PC-3 (cell line): ENCODE measurements around the gene ITPKC. TPM values are rescaled to one million over a fixed set of nuclear protein-coding genes. Genes with fewer than 3 reads are reported as not detected.

ENCODE experiments used
- ATAC-seq: fragments of 200-7000 bp; cut with Tn5 transposase; 2 replicates; pipeline ENCODE4 v1.9.1; 2020; ENCODE audit warnings: mild to moderate bottlenecking, moderate library complexity
- BruUV-seq: library from RNA; stranded (reverse); fragments of 400-500 nt; replicated peaks from 2 replicates; lab custom pipeline; 2021; lab: Mats Ljungman, UMichigan
- CTCF ChIA-PET: fragments of 300-600 bp; sonication (Branson Sonifier 250); formaldehyde crosslinking; loops from one replicate; lab custom pipeline; 2022; ENCODE audit warnings: antibody characterized with exemption; lab: Charles Lee
- POLR2A ChIA-PET: fragments of 300-600 bp; sonication (Branson Sonifier 250); formaldehyde crosslinking; loops from one replicate; lab custom pipeline; 2022; ENCODE audit warnings: antibody characterized with exemption; ENCODE audit not compliant: unreplicated experiment; lab: Charles Lee
- DNase-seq: peaks from one replicate; pipeline ENCODE4 v3.0.0-alpha.2; 2015
- H2AFZ ChIP-seq: fragments of 300-600 bp; sonication (generic); 2 replicates; pipeline ENCODE4 v1.6.0; 2016; ENCODE audit warnings: antibody characterized with exemption, low read length
- H3F3A ChIP-seq: fragments of 300-600 bp; sonication (generic); one replicate; pipeline ENCODE4 v1.6.0; 2017; ENCODE audit warnings: antibody characterized with exemption, low read length, control low read depth, mild to moderate bottlenecking; ENCODE audit not compliant: unreplicated experiment
- H3K27ac ChIP-seq: fragments of 300-600 bp; sonication (generic); 2 replicates; pipeline ENCODE4 v1.5.1; 2016; ENCODE audit warnings: mild to moderate bottlenecking, low read length
- H3K27me3 ChIP-seq: fragments of 300-600 bp; sonication (generic); 2 replicates; pipeline ENCODE4 v1.6.1; 2016; ENCODE audit warnings: low read length, mixed read lengths
- H3K36me3 ChIP-seq: fragments of 300-600 bp; sonication (generic); 2 replicates; pipeline ENCODE4 v1.6.1; 2016; ENCODE audit warnings: low read depth, mixed run types, low read length, mixed read lengths
- H3K4me1 ChIP-seq: fragments of 300-600 bp; sonication (generic); 2 replicates; pipeline ENCODE4 v1.5.1; 2016; ENCODE audit warnings: low read length; ENCODE audit not compliant: insufficient read depth
- H3K4me2 ChIP-seq: fragments of 300-600 bp; sonication (generic); 2 replicates; pipeline ENCODE4 v1.6.0; 2016; ENCODE audit warnings: low read length
- H3K4me3 ChIP-seq: fragments of 300-600 bp; sonication (generic); 2 replicates; pipeline ENCODE4 v1.5.1; 2016; ENCODE audit warnings: mild to moderate bottlenecking, low read length, mixed read lengths
- H3K79me2 ChIP-seq: fragments of 300-600 bp; sonication (generic); 2 replicates; pipeline ENCODE4 v1.6.1; 2017; ENCODE audit warnings: low read length, mixed read lengths
- H3K9ac ChIP-seq: fragments of 300-600 bp; sonication (generic); 2 replicates; pipeline ENCODE4 v1.6.0; 2016; ENCODE audit warnings: mild to moderate bottlenecking, low read length
- H3K9me2 ChIP-seq: fragments of 300-600 bp; sonication (generic); replicated peaks from 2 replicates; pipeline ENCODE4 v1.6.1; 2016; ENCODE audit warnings: mixed run types, low read length, mixed read lengths
- H3K9me3 ChIP-seq: fragments of 300-600 bp; sonication (generic); 2 replicates; pipeline ENCODE4 v1.6.1; 2016; ENCODE audit warnings: low read length, mixed read lengths
- H4K20me1 ChIP-seq: fragments of 300-600 bp; sonication (generic); 2 replicates; pipeline ENCODE4 v1.6.1; 2016; ENCODE audit warnings: low read length, mixed read lengths
- EZH2 ChIP-seq: fragments of 300-600 bp; sonication (generic); IDR thresholded peaks from one replicate; pipeline ENCODE4 v1.6.1; 2017; ENCODE audit warnings: antibody characterized with exemption, mild to moderate bottlenecking, low read length; ENCODE audit not compliant: unreplicated experiment
- EZH2phosphoT487 ChIP-seq: fragments of 300-600 bp; sonication (generic); IDR thresholded peaks from 2 replicates; pipeline ENCODE4 v1.6.1; 2018; ENCODE audit warnings: mild to moderate bottlenecking, antibody characterized with exemption, low read length, borderline replicate concordance
- intact Hi-C: fragments of 100-400 bp; cut with micrococcal nuclease; formaldehyde crosslinking; loops from 2 replicates; pipeline ENCODE4 v1.9.0; 2023
- total RNA-seq: library from RNA; depleted of rRNA; stranded (reverse); fragments of >200 nt; gene quantifications from 2 replicates; pipeline ENCODE4 v1.2.3, GENCODE V29; 2014
- TF ChIP-seq, protein P1 (sequence below): fragments of 300-600 bp; sonication (generic); conservative IDR thresholded peaks from 2 replicates; pipeline ENCODE4 v1.5.1; 2017; ENCODE audit warnings: antibody characterized with exemption, low read depth, mild to moderate bottlenecking, low read length

ITPKC gene
- total RNA-seq, 1 experiment from 2014 or later = 28.4 TPM

DNA sequence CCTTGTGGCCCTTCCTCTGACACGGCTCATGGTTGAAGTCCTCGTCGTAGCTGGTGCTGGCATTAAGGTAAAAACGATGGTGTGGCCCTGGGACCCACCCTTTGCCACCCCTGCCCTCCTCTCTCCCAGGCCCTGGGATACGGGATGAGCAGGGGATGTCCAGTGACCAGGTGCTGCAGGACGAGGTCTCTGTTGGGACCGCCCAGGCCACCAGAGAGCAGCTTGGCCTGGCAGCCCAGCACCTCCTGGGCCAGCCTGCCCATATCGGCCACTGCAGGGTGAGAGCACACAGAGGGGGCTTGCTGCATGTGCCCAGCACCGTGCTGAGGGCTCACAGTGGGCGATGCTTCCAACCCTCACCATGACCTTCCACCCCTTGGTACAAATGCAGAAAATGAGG is 27.0 kb downstream of the ITPKC start:
- no peak overlapping the region for H3K27ac ChIP-seq
- TF ChIP-seq EZH2 (no peak), EZH2phosphoT487 (no peak)
- TF ChIP-seq, protein P1, sequence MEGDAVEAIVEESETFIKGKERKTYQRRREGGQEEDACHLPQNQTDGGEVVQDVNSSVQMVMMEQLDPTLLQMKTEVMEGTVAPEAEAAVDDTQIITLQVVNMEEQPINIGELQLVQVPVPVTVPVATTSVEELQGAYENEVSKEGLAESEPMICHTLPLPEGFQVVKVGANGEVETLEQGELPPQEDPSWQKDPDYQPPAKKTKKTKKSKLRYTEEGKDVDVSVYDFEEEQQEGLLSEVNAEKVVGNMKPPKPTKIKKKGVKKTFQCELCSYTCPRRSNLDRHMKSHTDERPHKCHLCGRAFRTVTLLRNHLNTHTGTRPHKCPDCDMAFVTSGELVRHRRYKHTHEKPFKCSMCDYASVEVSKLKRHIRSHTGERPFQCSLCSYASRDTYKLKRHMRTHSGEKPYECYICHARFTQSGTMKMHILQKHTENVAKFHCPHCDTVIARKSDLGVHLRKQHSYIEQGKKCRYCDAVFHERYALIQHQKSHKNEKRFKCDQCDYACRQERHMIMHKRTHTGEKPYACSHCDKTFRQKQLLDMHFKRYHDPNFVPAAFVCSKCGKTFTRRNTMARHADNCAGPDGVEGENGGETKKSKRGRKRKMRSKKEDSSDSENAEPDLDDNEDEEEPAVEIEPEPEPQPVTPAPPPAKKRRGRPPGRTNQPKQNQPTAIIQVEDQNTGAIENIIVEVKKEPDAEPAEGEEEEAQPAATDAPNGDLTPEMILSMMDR = no peak
- H3K9me3 ChIP-seq = no peaks in the 10 kb centered on the region
- no peaks in the 10 kb centered on the region for H3K4me1 ChIP-seq
- DNase-seq (no peak), ATAC-seq (no peak)
- H4K20me1 ChIP-seq = no peaks in the 10 kb centered on the region
- BruUV-seq = no TSS peak
- intact Hi-C loops = no loop called here
- H2AFZ ChIP-seq = no peak overlapping the region
- no peaks in the 10 kb centered on the region for H3K79me2 ChIP-seq
- H3K4me2 ChIP-seq = no peak overlapping the region
- H3K27me3 ChIP-seq = no peaks in the 10 kb centered on the region
- POLR2A ChIA-PET = no interaction called here
- no peaks in the 10 kb centered on the region for H3K9me2 ChIP-seq
- CTCF ChIA-PET = no interaction called here
- no peak overlapping the region for H3K9ac ChIP-seq
- no peaks in the 10 kb centered on the region for H3F3A ChIP-seq
- H3K36me3 ChIP-seq = no peaks in the 10 kb centered on the region
- H3K4me3 ChIP-seq = no peak overlapping the region

DNA sequence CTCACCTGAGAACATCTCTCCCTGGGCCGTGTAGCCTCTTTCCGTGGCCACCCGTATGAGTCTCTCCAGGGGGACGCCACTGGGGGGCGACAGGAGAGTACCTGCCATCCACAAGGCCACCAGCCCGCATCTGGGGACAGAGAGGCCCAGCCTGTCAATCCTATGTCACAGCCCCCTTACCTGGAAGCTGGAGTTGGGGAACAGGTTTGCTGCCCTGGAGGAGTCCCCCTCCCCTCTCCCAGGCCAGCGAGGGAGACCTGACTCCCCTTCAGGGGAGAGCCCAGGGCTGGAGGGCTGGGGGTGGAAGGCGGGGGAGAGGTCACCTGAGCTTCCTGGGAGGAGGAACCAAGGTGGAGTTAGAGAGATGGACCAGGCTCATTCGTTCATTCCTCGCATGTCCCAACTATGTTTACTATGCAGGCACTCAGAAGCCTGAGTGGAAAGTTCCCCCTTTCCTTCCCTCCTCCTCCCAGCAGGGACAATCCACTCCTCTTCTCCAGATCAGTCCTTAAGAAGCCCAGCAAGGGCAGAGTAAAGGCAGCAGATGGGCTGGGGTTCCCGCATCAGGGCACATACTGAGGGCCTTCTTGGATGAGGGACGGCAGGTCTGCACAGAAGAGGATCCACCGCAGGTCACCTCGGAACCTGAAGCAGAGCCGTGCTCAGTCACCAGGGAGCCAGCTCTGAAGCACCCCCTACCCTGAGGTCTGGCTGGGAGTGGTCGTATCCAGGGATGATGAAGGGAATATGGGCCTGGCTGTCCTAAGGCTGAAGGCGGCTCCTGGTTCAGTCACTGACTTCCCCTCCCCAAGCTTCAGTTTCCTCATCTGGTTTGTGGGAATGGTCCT is 27.9 kb downstream of the ITPKC start:
- intact Hi-C loops = no loop called here
- H2AFZ ChIP-seq = no peak overlapping the region
- ATAC-seq (no peak), DNase-seq (no peak)
- no peaks in the 10 kb centered on the region for H4K20me1 ChIP-seq
- H3K79me2 ChIP-seq = no peaks in the 10 kb centered on the region
- no peaks in the 10 kb centered on the region for H3K9me2 ChIP-seq
- BruUV-seq = no TSS peak
- ChIA-PET POLR2A (no interaction called here), CTCF (no interaction called here)
- H3K36me3 ChIP-seq = no peaks in the 10 kb centered on the region
- TF ChIP-seq, protein P1 = no peak
- TF ChIP-seq EZH2 = no peak
- TF ChIP-seq EZH2phosphoT487 = no peak
- no peaks in the 10 kb centered on the region for H3K27me3 ChIP-seq
- no peak overlapping the region for H3K27ac ChIP-seq
- no peak overlapping the region for H3K4me3 ChIP-seq
- H3K4me1 ChIP-seq = peaks cover 6% of the 10 kb centered on the region
- H3K9ac ChIP-seq = no peak overlapping the region
- no peak overlapping the region for H3K4me2 ChIP-seq
- no peaks in the 10 kb centered on the region for H3K9me3 ChIP-seq
- no peaks in the 10 kb centered on the region for H3F3A ChIP-seq

DNA sequence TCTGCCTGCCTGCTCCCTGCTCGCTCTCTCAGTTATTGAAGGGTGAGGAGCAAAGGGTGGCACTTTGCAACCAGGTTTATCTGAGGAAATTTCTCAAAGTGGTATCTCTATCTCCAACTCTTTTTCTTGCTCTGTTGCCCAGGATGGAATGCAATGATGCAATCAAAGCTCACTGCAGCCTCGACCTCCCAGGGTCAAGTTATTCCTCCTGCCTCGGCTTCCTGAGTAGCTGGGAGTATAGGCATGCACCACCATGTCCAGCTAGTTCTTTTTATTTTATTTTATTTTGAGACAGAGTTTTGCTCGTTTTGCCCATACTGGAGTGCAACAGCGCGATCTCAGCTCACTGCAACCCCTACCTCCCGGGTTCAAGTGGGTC is 28.5 kb downstream of the ITPKC start:
- no peak for ATAC-seq
- H3F3A ChIP-seq = no peaks in the 10 kb centered on the region
- H3K27me3 ChIP-seq = no peaks in the 10 kb centered on the region
- no peak overlapping the region for H3K4me3 ChIP-seq
- ChIA-PET POLR2A (no interaction called here), CTCF (no interaction called here)
- peaks cover 11% of the 10 kb centered on the region for H3K4me1 ChIP-seq
- H3K9ac ChIP-seq = no peak overlapping the region
- H3K9me2 ChIP-seq = no peaks in the 10 kb centered on the region
- no peak for TF ChIP-seq EZH2
- TF ChIP-seq, protein P1 = no peak
- no TSS peak for BruUV-seq
- H3K27ac ChIP-seq = no peak overlapping the region
- intact Hi-C loops = no loop called here
- H3K9me3 ChIP-seq = no peaks in the 10 kb centered on the region
- no peaks in the 10 kb centered on the region for H3K36me3 ChIP-seq
- H3K79me2 ChIP-seq = no peaks in the 10 kb centered on the region
- no peak for DNase-seq
- H2AFZ ChIP-seq = no peak overlapping the region
- no peaks in the 10 kb centered on the region for H4K20me1 ChIP-seq
- no peak overlapping the region for H3K4me2 ChIP-seq
